Measurements from ENCODE around the gene TMEM243. TPM values are rescaled to one million over a fixed set of nuclear protein-coding genes. Genes with fewer than 3 reads are reported as not detected.
A peak's percentile ranks its signal among the peaks of the same experiment; 100 is the strongest.

TMEM243 gene
- total and polyA plus RNA-seq, 2 donors (not counting 1 experiment from before 2014, with no cell fraction given) = 161 to 164 TPM

DNA sequence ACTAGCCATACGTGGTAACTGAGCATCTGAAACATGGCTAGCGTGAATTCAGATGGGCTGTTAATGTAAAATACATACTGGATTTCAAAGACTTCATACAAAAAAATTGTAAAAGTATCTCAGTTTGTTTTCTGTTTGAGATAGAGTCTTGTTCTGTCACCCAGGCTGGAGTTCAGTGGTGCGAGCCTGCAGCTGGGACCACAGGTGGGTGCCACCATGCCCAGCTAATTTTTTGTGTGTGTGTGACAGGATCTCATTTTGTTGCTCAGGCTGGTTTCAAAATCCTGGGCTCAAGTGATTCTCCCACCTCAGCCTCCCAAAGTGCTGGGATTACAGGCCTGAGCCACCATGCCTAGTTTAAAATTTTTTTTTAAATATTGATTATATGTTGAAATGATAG, 4.5 kb downstream of the TMEM243 start:
- Histone ChIP-seq H2AFZ (ENCODE audit: insufficient read depth, low read depth, low read length, poor library complexity, severe bottlenecking) (no peak overlapping the region), H3K36me3 (replicated peaks in 1 of 2; ENCODE audit: control extremely low read depth in 1 of 2, control insufficient read depth in 1 of 2, extremely low read depth in 1 of 2, insufficient read depth in 2 of 2, low read length in 1 of 2) (peaks cover 0 to 27% of the 10 kb centered on the region in 2 experiments), H3K9ac (ENCODE audit: low read length) (peak overlapping the region; percentile 19), H3K9me3 (ENCODE audit: control extremely low read depth in 1 of 3, control insufficient read depth in 2 of 3, insufficient read depth in 1 of 3, low read length in 2 of 3) (no peaks in the 10 kb centered on the region), H3K4me1 (ENCODE audit: control insufficient read depth in 2 of 2, insufficient read depth in 2 of 2, low read length in 2 of 2) (peaks cover 84 to 86% of the 10 kb centered on the region in 2 donors), H3K79me2 (ENCODE audit: control insufficient read depth, insufficient read depth, low read length) (peaks cover 81% of the 10 kb centered on the region), H3K27me3 (replicated peaks in 1 of 4; ENCODE audit: control extremely low read depth in 1 of 4, control insufficient read depth in 3 of 4, insufficient read depth in 4 of 4, low read length in 3 of 4) (no peaks in the 10 kb centered on the region), H3K4me3 (ENCODE audit: control extremely low read depth in 1 of 5, extremely low read depth in 1 of 5, insufficient read depth in 1 of 5, low read depth in 2 of 5, low read length in 4 of 5) (peak overlapping the region in 2 of 5 experiments; percentile 11 to 13), H3K4me2 (replicated peaks; ENCODE audit: low read depth, low read length, poor library complexity, severe bottlenecking) (peak overlapping the region; percentile 92), H4K20me1 (ENCODE audit: control insufficient read depth, insufficient read depth, low read length, poor library complexity, severe bottlenecking) (peaks cover 69% of the 10 kb centered on the region), H3K27ac (ENCODE audit: low read length in 2 of 2) (peak overlapping the region; percentile 93 to 95)
- Mint-ChIP-seq H3K27me3 (no peaks in the 10 kb centered on the region), H3K27ac (peak overlapping the region; percentile 72), H3K4me1 (peaks cover 83% of the 10 kb centered on the region), H3K4me3 (peak overlapping the region; percentile 74), H3K9me3 (ENCODE audit: insufficient read depth) (no peaks in the 10 kb centered on the region)
- WGBS (ENCODE audit: insufficient coverage) = 0% methylated on average over 1 of the region's 3 CpGs
- ChIA-PET CTCF (interaction anchor here (2.2 kb wide), 1 partner anchor 19 kb away, joined by 5 read pairs; no protein-coding TSS in a partner anchor), POLR2A (no interaction called here)
- TF ChIP-seq, protein P1, sequence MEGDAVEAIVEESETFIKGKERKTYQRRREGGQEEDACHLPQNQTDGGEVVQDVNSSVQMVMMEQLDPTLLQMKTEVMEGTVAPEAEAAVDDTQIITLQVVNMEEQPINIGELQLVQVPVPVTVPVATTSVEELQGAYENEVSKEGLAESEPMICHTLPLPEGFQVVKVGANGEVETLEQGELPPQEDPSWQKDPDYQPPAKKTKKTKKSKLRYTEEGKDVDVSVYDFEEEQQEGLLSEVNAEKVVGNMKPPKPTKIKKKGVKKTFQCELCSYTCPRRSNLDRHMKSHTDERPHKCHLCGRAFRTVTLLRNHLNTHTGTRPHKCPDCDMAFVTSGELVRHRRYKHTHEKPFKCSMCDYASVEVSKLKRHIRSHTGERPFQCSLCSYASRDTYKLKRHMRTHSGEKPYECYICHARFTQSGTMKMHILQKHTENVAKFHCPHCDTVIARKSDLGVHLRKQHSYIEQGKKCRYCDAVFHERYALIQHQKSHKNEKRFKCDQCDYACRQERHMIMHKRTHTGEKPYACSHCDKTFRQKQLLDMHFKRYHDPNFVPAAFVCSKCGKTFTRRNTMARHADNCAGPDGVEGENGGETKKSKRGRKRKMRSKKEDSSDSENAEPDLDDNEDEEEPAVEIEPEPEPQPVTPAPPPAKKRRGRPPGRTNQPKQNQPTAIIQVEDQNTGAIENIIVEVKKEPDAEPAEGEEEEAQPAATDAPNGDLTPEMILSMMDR (IDR thresholded peaks at IDR 0.05) = no peak
- no peak for TF ChIP-seq EZH2 (IDR thresholded peaks at IDR 0.05; ENCODE audit: borderline replicate concordance, insufficient read depth, low read depth, low read length, poor library complexity, severe bottlenecking)
- intact Hi-C loops (cut with micrococcal nuclease) = loop anchor here (5.0 kb wide), 1 partner anchor 33 kb away; no protein-coding TSS in a partner anchor
- no peak for ATAC-seq (ENCODE audit: low read depth)
- DNase-seq = peak; percentile 51

DNA sequence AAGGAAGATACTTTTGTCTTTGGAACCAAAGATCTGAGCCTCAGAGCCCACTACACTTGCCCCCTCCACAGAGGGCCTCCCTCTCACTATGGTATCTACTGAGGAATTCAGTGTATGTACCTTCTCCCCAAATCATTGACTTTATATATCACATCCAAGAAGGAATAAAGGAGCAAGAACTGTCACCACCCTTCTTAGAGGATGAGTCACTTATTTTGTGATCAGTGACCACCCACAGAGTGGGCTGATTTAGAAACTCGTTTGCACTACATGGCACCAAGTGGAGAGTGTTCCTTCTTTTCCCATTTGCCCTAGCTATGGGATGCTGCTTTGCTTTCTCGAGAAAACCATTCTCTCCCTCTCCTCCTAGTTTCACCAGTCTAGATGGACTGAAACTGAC, 5.7 kb downstream of the TMEM243 start:
- ATAC-seq (ENCODE audit: low read depth) (no peak), DNase-seq (no peak)
- 80% methylated on average over 1 of the region's 2 CpGs for WGBS (ENCODE audit: insufficient coverage)
- TF ChIP-seq, protein P1 (IDR thresholded peaks at IDR 0.05) = no peak
- no peak for TF ChIP-seq EZH2 (IDR thresholded peaks at IDR 0.05; ENCODE audit: borderline replicate concordance, insufficient read depth, low read depth, low read length, poor library complexity, severe bottlenecking)
- Histone ChIP-seq H3K79me2 (ENCODE audit: control insufficient read depth, insufficient read depth, low read length) (peaks cover 86% of the 10 kb centered on the region), H3K36me3 (replicated peaks in 1 of 2; ENCODE audit: control extremely low read depth in 1 of 2, control insufficient read depth in 1 of 2, extremely low read depth in 1 of 2, insufficient read depth in 2 of 2, low read length in 1 of 2) (peaks cover 0 to 34% of the 10 kb centered on the region in 2 experiments), H3K27me3 (replicated peaks in 1 of 4; ENCODE audit: control extremely low read depth in 1 of 4, control insufficient read depth in 3 of 4, insufficient read depth in 4 of 4, low read length in 3 of 4) (no peaks in the 10 kb centered on the region), H3K9ac (ENCODE audit: low read length) (peak overlapping the region; percentile 46), H3K9me3 (ENCODE audit: control extremely low read depth in 1 of 3, control insufficient read depth in 2 of 3, insufficient read depth in 1 of 3, low read length in 2 of 3) (no peaks in the 10 kb centered on the region), H4K20me1 (ENCODE audit: control insufficient read depth, insufficient read depth, low read length, poor library complexity, severe bottlenecking) (peaks cover 81% of the 10 kb centered on the region), H3K4me1 (ENCODE audit: control insufficient read depth in 2 of 2, insufficient read depth in 2 of 2, low read length in 2 of 2) (peaks cover 96 to 98% of the 10 kb centered on the region in 2 donors), H3K4me2 (replicated peaks; ENCODE audit: low read depth, low read length, poor library complexity, severe bottlenecking) (peak overlapping the region; percentile 92), H3K4me3 (ENCODE audit: control extremely low read depth in 1 of 5, extremely low read depth in 1 of 5, insufficient read depth in 1 of 5, low read depth in 2 of 5, low read length in 4 of 5) (peak overlapping the region in 1 of 5 experiments; percentile 54), H2AFZ (ENCODE audit: insufficient read depth, low read depth, low read length, poor library complexity, severe bottlenecking) (no peak overlapping the region), H3K27ac (ENCODE audit: low read length in 2 of 2) (peak overlapping the region; percentile 93 to 95)
- H3K4me1 Mint-ChIP-seq = peaks cover 93% of the 10 kb centered on the region
- ChIA-PET POLR2A (interaction anchor here (1.7 kb wide), 1 partner anchor 61 kb away, joined by 3 read pairs; no protein-coding TSS in a partner anchor), CTCF (interaction anchor here (1.1 to 2.2 kb wide), 4 partner anchors 17 to 66 kb away, joined by 3 to 6 read pairs (median 6); partner anchors contain the start of gene DMTF1)
- peak overlapping the region; percentile 72 for H3K27ac Mint-ChIP-seq
- no peaks in the 10 kb centered on the region for H3K27me3 Mint-ChIP-seq
- intact Hi-C loops (cut with micrococcal nuclease) = loop anchor here (2.0 kb wide), 1 partner anchor 15 kb away; no protein-coding TSS in a partner anchor
- no peaks in the 10 kb centered on the region for H3K9me3 Mint-ChIP-seq (ENCODE audit: insufficient read depth)
- H3K4me3 Mint-ChIP-seq = peak overlapping the region; percentile 74
